ENCODE results near the gene TMEM170A.
A peak's percentile ranks its signal among the peaks of the same experiment; 100 is the strongest.
"Not testable (repeated sequence)": the region's sequence is repeated elsewhere in the genome, so short reads cannot be mapped to it uniquely, and the experiment has no call there.

Gene TMEM170A

GRCh38 chr16:75481475-75481874 lies 17.0 kb upstream of the TMEM170A start:
- no peak for DNase-seq (ENCODE audit: low read depth)

GRCh38 chr16:75479421-75479990 lies 15.0 kb upstream of the TMEM170A start:
- DNase-seq (ENCODE audit: low read depth), result no peak

- DNase-seq (ENCODE audit: low read depth), result no peak
Observed at GRCh38 chr16:75478480-75479345, 14.2 kb upstream of the TMEM170A start.

- no peak for DNase-seq (ENCODE audit: low read depth)
Observed at GRCh38 chr16:75477680-75478473, 13.4 kb upstream of the TMEM170A start.

GRCh38 chr16:75476817-75477216 lies 12.3 kb upstream of the TMEM170A start:
- DNase-seq (ENCODE audit: low read depth), result no peak

GRCh38 chr16:75475420-75475847 lies 10.9 kb upstream of the TMEM170A start:
- DNase-seq (ENCODE audit: low read depth), result no peak

GRCh38 chr16:75472908-75473877 lies 8.7 kb upstream of the TMEM170A start:
- no peak for DNase-seq (ENCODE audit: low read depth)

- DNase-seq (ENCODE audit: low read depth), result peak; percentile 23
Observed at GRCh38 chr16:75471723-75472633, 7.5 kb upstream of the TMEM170A start.

GRCh38 chr16:75466760-75467159 lies 2.3 kb upstream of the TMEM170A start:
- no peak for DNase-seq (ENCODE audit: low read depth)

GRCh38 chr16:75463389-75464121 lies 934 bp downstream of the TMEM170A start:
- not testable (repeated sequence) for DNase-seq (ENCODE audit: low read depth)

- DNase-seq (ENCODE audit: low read depth), result no peak
Observed at GRCh38 chr16:75462806-75463205, 1.7 kb downstream of the TMEM170A start.

GRCh38 chr16:75461575-75461974 lies 2.9 kb downstream of the TMEM170A start:
- no peak for DNase-seq (ENCODE audit: low read depth)

- no peak for DNase-seq (ENCODE audit: low read depth)
Observed at GRCh38 chr16:75460446-75460845, 4.0 kb downstream of the TMEM170A start.

GRCh38 chr16:75459691-75460090 lies 4.8 kb downstream of the TMEM170A start:
- DNase-seq (ENCODE audit: low read depth), result no peak

GRCh38 chr16:75458439-75458838 lies 6.0 kb downstream of the TMEM170A start:
- no peak for DNase-seq (ENCODE audit: low read depth)

GRCh38 chr16:75458029-75458428 lies 6.5 kb downstream of the TMEM170A start:
- no peak for DNase-seq (ENCODE audit: low read depth)

- no peak for DNase-seq (ENCODE audit: low read depth)
Observed at GRCh38 chr16:75457485-75458021, 6.9 kb downstream of the TMEM170A start.

- DNase-seq (ENCODE audit: low read depth), result no peak
Observed at GRCh38 chr16:75456971-75457370, 7.5 kb downstream of the TMEM170A start.

GRCh38 chr16:75456486-75456885 lies 8.0 kb downstream of the TMEM170A start:
- DNase-seq (ENCODE audit: low read depth), result not testable (repeated sequence)
